ENCODE results near the gene MAMDC4.

- TF ChIP-seq CTCF (IDR thresholded peaks at IDR 0.05; ENCODE audit: insufficient read depth, low read depth, low read length) (no peak), EZH2 (IDR thresholded peaks at IDR 0.05; ENCODE audit: insufficient read depth, low read length) (no peak)
Measured at GRCh38 chr9:136881691-136882108, 29.6 kb downstream of the MAMDC4 start.
